Hippocampal formation (tissue), 2 donors: ENCODE results near the gene HOXD13.
A peak's percentile ranks its signal among the peaks of the same experiment; 100 is the strongest.

ENCODE experiments used
- DNase-seq, 2 donors: peaks; one replicate each; lab custom pipeline; 2025; lab: John Stamatoyannopoulos, UW

The HOXD13 gene

DNA sequence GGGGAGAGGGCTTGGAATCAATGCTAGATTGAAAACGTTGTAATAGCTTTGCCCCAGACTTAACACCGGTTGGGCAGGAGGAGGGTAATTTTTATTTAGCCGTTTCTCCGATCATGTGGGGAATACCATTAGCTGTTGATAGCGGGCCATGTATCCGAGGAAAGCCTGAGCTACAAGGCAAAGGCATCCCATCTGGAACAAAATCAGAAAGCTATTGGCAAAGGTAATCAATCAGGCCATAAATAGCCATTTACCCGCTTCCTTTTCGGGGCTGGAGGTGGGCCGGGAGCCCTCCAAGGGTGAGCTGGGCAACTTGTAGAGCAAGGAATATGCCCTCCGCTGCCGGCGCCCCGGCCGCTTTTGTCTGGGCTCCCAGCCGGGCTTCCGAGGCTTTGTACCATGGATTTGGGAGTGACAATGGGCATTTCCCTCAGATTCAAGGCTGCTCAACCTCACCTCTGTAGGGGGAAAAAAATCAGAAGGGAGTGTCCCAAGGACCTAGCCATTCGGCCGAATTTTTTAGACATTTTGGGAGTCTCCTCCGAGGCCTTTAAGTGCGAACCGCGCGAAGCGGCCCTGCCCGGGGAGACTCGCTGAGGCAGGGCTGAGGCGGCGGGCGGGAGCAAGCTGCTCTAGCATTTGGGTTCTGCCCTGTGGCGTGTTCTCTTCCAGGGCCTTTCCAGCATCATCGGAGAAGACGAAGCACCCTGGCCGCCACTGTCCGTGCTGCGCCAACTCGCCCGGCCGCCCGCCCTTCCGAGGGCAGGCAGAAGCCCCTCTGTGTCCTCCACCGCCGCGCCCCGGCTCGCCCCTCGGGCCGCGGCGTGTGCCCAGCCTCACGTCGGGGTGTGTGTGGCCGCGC is 28.9 kb downstream of the HOXD13 start:
- no peak for DNase-seq

DNA sequence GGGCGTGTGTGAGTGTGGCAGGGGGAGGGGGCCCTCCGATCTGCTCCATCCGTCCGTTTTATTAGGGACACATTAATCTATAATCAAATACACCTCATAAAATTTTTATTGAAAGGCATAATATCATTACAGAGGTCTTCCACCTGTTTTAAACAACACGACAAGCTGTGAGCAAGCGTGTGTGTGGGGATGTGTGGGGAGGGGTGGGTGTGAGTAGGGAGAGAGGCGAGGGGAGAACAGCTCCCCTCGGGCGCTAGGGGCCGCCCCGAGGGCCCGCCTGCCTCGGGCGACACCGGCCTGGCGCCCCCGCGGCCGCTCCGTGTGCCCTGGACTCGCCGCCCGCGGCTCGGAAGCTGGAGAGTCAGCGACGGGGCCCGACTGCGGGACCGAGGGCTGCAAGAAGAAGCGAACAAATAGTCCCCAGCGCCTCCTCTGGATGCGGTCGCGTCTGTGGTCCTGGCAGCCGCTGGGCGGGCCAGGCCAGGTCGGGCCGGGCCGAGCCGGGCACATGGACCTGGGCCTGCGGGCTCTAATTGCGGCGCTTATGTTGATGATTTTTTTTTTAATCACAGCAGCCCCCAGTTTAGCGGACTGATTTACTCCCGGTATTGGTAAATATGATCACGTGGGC is 29.6 kb downstream of the HOXD13 start:
- DNase-seq: no peak

DNA sequence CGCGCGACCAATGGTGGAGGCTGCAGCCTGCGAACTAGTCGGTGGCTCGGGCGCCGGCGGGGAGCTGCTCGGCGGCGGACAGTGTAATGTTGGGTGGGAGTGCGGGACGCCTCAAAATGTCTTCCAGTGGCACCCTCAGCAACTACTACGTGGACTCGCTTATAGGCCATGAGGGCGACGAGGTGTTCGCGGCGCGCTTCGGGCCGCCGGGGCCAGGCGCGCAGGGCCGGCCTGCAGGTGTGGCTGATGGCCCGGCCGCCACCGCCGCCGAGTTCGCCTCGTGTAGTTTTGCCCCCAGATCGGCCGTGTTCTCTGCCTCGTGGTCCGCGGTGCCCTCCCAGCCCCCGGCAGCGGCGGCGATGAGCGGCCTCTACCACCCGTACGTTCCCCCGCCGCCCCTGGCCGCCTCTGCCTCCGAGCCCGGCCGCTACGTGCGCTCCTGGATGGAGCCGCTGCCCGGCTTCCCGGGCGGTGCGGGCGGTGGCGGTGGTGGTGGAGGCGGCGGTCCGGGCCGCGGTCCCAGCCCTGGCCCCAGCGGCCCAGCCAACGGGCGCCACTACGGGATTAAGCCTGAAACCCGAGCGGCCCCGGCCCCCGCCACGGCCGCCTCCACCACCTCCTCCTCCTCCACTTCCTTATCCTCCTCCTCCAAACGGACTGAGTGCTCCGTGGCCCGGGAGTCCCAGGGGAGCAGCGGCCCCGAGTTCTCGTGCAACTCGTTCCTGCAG is 30.3 kb downstream of the HOXD13 start, which contains the start of gene HOXD9:
Gene HOXD9, plus strand, starts transcription at position 37 of the 728 bp plus-strand sequence. Its CDS starts 50 bp downstream, at position 87.
- no peak for DNase-seq

DNA sequence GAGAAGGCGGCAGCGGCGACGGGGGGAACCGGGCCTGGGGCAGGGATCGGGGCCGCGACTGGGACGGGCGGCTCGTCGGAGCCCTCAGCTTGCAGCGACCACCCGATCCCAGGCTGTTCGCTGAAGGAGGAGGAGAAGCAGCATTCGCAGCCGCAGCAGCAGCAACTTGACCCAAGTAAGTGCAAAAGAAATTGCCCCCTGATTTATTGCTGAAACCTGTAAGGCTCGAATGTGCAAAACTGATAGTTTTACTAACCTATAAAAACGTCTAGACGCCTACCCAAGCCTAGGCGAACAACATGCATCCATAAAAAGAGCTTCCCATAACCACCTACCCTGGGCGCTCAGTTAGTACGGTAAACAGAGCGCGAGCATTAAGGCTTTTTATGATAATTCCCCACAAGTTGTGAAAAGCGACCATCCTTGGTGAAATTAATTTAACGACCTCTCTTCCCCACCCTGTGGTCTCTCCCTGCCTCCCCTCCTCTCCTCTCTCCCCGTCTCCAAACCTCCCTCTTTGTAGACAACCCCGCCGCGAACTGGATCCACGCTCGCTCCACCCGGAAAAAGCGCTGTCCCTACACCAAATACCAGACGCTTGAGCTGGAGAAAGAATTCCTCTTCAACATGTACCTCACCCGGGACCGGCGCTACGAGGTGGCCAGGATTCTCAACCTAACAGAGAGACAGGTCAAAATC is 31.0 kb downstream of the HOXD13 start:
- DNase-seq: no peak

DNA sequence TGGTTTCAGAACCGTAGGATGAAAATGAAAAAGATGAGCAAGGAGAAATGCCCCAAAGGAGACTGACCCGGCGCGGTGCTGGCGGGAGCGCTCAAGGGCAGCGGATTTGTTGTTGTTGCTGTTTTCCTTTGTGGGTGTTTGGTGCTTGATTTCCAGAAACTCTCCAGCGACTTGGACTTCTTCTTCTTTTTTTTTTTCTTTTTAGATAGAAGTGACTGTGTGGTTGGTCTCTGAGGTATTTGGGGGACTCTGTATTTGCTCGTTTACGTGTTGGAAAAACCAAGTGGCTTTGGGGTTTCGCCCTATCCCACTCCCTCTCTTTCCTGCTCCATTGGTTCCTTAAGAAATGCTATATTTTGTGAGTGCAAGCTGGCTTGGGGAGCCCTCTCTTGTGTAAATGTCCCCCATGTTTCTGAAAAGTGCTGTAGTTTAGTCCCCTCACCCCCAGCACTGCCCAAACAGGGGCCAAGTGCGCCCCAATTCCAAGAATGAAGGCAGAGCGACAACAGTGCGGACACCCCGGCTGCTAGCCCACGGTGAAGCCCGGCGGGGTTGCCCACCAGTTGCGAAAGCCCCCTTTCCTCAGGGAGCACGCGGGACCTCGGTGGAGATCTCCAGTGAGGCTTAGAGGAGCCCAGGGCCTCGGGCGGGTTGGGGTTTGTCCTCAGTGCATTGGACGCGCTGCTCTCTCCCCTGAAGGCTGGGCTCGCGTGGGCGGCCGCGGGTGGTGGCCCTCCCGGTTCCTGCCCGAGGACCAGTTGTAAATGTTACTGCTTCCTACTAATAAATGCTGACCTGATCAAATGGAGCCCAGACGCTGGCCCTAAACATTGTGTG is 31.8 kb downstream of the HOXD13 start:
- DNase-seq: no peak

DNA sequence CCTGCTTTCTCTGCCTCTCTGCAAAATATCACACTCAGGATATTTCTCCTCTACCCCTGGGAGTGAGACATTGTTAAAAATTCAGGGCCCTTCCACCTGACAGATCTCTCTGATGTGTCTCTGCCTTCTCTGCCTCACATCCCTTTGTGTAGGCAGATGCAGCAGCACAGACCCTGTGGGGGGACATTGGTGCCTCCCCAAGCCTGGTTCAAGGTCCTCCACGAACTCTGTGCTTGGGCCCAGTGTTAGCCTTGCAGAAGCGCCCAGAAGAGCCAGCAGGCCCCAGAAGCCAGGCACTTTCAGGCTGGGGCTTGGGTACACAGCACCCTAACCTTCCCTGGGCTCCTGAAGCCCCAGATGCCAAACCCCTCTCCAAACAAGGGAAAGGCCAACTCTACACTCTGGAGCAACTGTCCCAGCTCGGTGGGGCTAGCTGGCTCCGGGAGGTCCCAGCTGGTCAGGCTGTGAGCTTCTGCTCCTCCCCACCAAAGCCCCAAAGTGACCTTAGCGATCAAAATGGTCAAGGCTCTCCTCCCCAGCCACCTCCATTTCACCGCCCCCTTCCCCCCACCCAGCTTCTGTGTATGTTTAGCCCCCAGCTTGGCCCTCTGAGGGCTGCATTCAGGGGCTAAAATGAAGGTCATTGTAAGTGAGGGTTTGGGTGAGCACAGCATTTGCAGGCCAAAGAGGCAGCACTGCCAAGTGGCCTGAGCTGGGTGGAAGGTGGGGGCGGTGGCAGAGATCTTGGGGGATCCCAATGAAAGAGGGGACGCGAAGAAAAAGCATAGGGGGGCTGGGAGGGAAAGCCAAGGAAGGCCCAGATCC is 32.6 kb downstream of the HOXD13 start:
- DNase-seq: no peak

DNA sequence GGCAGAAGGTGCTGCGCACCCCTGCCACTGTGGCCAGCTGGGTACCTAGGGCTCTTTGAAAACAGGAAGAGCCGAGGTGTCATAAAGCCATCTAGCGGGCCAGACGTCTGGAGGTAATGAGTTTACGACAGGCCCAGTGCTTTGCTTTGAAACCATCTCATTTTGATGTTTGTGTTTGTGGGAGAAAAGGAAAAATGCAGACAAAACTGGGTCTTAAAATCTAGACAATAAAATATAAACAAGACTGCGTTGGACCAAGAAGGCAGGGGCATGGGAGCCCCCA is 33.2 kb downstream of the HOXD13 start:
- no peak for DNase-seq

DNA sequence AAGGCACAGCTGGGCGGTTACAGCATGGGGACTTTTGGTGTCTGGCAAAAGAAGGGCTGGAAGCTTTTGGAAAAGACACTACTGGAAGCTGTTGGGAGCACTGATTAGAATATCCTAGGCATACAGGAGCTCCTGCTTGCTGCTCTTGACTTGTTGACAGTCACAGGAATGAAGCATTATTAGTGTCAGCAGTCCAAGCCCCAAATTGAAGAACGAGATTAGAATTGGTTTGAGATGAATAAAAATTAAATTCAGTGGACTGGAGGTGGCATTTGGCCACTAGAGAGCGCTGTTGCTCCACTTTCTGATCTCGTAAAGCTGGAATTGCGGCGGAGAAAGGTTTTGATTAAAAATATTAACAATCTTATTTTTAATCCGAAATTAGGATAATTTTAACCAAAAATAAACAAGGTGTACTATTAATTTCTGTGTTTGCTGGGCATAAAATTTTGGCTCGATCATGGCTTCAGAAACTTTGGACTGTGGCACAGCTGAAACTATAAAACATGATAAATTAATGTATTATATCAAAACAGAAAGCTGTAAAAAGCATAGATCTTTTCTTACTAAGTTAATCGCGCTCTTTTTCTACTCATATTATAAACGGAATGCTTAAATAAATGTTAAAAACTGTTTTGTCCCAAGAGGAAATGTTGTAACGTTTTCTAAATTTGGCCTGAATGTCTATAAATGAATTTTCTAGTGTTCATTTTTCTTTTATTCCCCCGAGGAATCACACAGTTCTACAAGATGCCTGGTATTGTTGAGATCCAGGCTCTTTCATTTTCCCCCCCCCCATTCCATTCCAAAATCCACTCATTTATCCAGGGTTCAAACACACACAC is 34.6 kb downstream of the HOXD13 start:
- peak; percentile 40 to 42 for DNase-seq

DNA sequence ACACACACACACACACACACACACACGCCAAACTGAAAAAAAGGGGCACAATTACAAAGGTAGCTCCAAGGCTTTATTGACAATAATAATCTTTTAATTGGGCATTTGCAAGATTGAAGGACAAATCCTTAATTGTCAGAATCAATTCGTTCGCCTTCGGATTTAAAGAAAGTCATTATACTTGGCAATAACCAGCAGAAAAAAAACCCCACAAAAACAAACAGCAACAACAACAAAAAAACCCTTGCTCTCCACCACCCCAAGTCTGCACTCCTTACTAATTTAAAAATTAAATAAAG is 35.2 kb downstream of the HOXD13 start:
- no peak for DNase-seq

DNA sequence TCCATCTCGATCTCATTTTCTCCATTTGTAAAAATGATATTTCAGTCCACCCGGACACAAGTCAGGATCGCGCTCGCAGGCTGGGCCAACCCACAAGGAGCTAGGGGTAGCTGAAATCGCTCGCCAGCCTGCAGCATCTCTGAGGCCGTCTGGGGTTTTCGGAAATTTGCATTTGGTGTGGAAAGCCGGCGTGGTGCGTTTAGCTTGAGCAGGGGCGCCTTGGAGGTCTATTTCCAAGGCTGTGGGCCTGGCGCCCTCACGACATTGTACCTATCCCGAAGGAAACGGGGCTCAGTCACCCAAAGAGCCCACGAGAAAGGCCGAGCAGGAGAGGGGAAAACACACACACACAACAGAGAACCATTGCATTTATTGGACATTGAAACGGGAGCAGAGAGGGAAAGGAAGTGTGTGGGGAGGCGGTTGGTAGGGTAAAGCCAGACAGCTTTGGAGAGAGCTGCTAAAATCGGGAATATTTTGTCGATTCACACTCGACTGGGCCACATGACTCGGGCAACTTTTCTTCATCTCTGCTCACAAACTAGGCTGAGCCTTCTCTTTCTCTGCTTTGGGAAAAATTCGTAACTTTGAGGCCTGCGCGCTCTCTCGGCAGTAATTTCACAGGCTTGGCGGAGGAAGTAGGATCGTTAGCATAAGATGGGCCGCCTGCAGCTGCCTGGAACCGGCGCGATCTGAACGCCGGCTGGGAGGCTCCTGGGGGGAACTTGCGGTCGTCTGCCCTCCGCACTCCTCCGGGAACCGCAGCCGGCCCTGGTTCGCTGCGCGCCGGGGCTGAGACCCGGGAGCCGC is 35.9 kb downstream of the HOXD13 start:
- no peak for DNase-seq

DNA sequence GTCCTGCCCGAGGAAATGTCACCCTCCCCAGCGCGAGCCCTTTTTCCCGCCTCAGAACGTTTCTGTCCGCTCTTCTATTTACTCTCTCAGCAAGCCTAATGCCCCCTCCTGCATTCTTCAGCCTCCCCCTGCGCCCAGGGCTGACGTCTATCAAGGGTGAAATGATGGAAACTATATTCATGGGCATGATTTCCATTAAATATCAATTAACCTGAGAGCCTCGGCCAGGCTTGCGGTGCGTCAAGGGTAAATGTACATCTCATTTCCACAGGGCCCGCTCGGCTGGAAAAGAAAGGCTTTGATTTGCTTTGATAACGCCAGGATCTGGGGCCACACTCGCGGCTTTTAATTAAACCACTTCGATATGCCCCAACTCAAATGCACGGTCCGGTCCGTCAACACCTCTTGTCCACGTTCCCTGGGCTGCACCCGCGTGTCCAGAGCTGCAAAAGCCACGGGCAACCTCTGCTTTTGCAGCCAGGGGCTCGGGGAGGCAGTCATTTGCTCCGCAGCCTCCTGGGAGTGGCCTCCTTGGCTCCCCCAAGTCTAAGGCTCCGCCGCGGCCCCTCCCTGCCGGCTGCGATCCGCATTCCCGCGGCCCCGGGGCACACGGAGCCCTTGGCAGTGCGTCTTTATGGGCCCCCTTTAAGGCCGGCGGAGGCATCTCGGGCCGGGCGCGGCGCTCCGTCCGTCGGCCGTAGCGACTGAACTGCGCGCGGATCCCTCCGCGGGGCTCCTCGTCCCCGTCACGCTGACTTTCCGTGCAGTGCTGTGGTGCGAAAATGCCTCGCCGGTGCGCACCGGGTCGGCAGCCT is 36.7 kb downstream of the HOXD13 start, which contains the start of gene HOXD8:
Gene HOXD8, plus strand, starts transcription at position 724 of the 815 bp plus-strand sequence. CDS start 662 bp downstream, outside the sequence.
- DNase-seq: no peak

DNA sequence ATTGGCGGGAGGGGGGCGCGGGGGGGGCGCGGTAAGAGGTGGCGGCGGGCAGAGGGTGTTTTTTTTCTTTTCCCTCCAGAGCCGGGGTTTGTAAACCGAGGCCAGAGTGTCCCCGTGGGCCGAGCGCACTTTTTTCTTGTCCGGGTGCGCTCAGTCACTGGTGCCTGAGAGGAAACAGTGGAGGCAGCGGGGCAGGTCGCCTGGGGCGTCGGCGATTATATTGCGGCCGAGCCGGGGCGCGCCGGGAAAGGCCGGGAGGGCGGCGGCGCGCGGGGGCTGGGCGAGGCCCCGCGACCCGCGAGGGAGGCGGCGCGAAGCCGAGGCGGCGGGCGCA is 37.3 kb downstream of the HOXD13 start:
- DNase-seq: no peak

DNA sequence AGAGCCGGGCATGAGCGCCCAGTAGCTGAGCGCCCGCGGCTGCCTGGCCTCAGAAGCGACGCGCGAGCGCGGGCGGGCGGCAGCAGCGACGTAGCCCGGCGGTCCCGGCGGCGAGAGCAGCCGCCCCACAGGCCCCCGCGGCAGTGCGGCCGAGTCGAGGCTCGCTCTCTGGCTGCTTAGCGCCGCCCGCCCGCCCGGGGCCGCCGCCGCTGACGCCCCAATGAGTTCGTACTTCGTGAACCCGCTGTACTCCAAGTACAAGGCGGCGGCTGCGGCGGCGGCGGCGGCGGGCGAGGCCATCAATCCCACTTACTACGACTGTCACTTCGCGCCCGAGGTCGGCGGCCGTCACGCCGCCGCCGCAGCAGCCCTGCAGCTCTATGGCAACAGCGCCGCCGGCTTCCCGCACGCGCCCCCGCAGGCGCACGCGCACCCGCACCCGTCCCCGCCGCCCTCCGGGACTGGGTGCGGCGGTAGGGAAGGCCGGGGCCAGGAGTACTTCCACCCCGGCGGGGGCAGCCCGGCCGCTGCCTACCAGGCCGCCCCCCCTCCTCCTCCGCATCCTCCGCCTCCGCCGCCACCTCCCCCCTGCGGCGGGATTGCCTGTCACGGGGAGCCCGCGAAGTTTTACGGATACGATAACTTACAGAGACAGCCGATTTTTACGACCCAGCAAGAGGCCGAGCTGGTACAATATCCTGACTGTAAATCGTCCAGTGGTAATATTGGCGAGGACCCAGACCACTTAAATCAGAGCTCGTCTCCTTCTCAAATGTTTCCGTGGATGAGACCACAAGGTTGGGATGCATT is 37.8 kb downstream of the HOXD13 start:
- DNase-seq: no peak

DNA sequence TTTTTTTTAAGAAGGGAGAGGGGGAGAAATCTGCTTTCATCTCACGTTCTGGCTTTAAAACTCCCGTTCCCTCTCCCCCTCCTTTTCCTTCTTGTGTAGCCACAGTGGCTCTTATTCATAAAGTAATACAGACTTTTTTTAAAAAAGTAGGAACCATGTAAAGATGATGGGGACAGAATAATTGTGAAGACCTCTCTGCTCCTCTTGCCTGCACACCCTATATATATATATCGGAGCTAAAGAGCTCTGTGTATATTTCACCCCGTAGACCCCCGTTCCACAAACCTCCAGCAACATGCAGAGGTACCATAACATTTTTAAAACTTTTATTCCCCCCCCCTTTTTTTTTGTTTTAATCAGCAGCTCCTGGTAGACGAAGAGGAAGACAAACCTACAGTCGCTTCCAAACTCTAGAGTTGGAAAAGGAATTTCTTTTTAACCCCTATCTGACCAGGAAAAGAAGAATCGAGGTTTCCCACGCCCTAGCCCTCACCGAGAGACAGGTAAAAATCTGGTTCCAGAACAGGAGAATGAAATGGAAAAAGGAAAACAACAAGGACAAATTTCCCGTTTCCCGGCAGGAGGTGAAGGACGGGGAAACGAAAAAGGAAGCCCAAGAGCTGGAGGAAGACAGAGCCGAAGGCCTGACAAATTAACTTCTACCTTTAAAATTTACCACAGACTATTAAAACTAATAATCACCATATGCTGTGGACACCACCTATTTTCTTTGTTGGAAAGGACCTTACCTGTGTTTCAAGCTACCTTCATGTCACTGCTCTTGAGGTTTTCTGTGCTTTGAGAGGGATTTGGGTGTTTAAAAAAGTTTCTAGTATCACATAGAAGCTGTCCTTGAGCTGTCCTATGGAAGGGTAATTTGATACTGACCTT is 38.7 kb downstream of the HOXD13 start:
- DNase-seq: no peak

DNA sequence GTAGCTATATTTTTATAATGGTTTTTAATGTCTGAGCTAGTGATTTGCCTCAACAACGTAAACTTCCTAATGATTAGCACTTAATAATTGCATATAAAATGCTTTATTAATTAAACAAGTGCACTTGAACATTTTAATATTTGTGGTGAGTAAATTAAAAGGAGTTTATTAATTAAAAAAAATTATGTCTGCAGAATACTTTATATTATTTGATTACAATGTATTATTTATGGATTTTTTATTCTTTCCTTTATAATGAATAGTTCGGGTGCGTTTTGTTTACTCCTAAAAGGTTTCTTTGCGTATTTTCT is 39.3 kb downstream of the HOXD13 start:
- no peak for DNase-seq
